OCI-LY7 (cell line): ENCODE measurements around the gene SLBP.

Experiments
- EZH2phosphoT487 ChIP-seq: fragments of 200-600 bp; sonication (generic); IDR thresholded peaks from 2 replicates; pipeline ENCODE4 v1.6.1; 2018; ENCODE audit warnings: low read depth, borderline replicate concordance, mild to moderate bottlenecking, mixed run types, antibody characterized with exemption, low read length, moderate library complexity, mixed read lengths
- TF ChIP-seq, protein P1 (sequence below): fragments of 200-600 bp; sonication (generic); conservative IDR thresholded peaks from 2 replicates; pipeline ENCODE4 v1.5.1; 2014; ENCODE audit warnings: mild to moderate bottlenecking, antibody characterized with exemption, low read length, moderate library complexity, mixed read lengths

- TF ChIP-seq, protein P1, sequence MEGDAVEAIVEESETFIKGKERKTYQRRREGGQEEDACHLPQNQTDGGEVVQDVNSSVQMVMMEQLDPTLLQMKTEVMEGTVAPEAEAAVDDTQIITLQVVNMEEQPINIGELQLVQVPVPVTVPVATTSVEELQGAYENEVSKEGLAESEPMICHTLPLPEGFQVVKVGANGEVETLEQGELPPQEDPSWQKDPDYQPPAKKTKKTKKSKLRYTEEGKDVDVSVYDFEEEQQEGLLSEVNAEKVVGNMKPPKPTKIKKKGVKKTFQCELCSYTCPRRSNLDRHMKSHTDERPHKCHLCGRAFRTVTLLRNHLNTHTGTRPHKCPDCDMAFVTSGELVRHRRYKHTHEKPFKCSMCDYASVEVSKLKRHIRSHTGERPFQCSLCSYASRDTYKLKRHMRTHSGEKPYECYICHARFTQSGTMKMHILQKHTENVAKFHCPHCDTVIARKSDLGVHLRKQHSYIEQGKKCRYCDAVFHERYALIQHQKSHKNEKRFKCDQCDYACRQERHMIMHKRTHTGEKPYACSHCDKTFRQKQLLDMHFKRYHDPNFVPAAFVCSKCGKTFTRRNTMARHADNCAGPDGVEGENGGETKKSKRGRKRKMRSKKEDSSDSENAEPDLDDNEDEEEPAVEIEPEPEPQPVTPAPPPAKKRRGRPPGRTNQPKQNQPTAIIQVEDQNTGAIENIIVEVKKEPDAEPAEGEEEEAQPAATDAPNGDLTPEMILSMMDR: no peak
- TF ChIP-seq EZH2phosphoT487: no peak
These were observed 25.6 kb downstream of the SLBP start for GRCh38 chr4:1686440-1687036.
